IMR-90 (cell line): Measurements from ENCODE around the gene GTF2F1. TPM values are rescaled to one million over a fixed set of nuclear protein-coding genes. Genes with fewer than 3 reads are reported as not detected.

Experiments
- ATAC-seq: fragments of 200-7000 bp; cut with Tn5 transposase; 2 replicates; pipeline ENCODE4 v1.9.1; 2020; ENCODE audit warnings: low read depth, mild to moderate bottlenecking, moderate library complexity
- BruUV-seq: library from RNA; stranded (reverse); fragments of 400-500 nt; replicated peaks from 2 replicates; lab custom pipeline; 2021; lab: Mats Ljungman, UMichigan
- CTCF ChIA-PET: fragments of 300-600 bp; formaldehyde crosslinking; extraction: SDS; loops from one replicate; lab custom pipeline; 2021; ENCODE audit warnings: antibody characterized with exemption; lab: Yijun Ruan, JAX
- POLR2A ChIA-PET: fragments of 300-600 bp; sonication (Branson Sonifier 250); formaldehyde crosslinking; loops from one replicate; lab custom pipeline; 2022; ENCODE audit warnings: antibody characterized with exemption; ENCODE audit not compliant: unreplicated experiment; lab: Charles Lee
- DNase-seq: peaks from one replicate; pipeline ENCODE4 v3.0.0; 2013
- H2AFZ ChIP-seq: replicated peaks from 2 replicates; pipeline ENCODE3; 2013; ENCODE audit warnings: low read length, mild to moderate bottlenecking; ENCODE audit not compliant: poor library complexity
- H2AK5ac ChIP-seq: 2 replicates; pipeline ENCODE4 v1.6.1; 2013; ENCODE audit warnings: low read depth, low read length, inconsistent platforms
- H2AK9ac ChIP-seq: replicated peaks from 2 replicates; pipeline ENCODE3; 2013; ENCODE audit warnings: mild to moderate bottlenecking, low read depth, low read length, moderate library complexity; ENCODE audit not compliant: poor library complexity
- H2BK120ac ChIP-seq: 2 replicates; pipeline ENCODE4 v1.6.1; 2013; ENCODE audit warnings: low read depth, low read length, inconsistent platforms
- H2BK15ac ChIP-seq: 3 replicates; pipeline ENCODE4 v1.6.1; 2013; ENCODE audit warnings: low read depth, low read length, inconsistent platforms
- H2BK20ac ChIP-seq: 2 replicates; pipeline ENCODE4 v1.6.1; 2013; ENCODE audit warnings: low read depth, mild to moderate bottlenecking, inconsistent platforms, low read length, moderate library complexity
- H2BK5ac ChIP-seq: 2 replicates; pipeline ENCODE4 v1.6.1; 2013; ENCODE audit warnings: mild to moderate bottlenecking, low read depth, low read length, inconsistent platforms; ENCODE audit not compliant: poor library complexity, severe bottlenecking
- H3K14ac ChIP-seq: replicated peaks from 2 replicates; pipeline ENCODE4 v1.6.1; 2013; ENCODE audit warnings: low read depth, low read length, inconsistent platforms
- H3K18ac ChIP-seq: 2 replicates; pipeline ENCODE4 v1.6.1; 2013; ENCODE audit warnings: low read depth, low read length, control low read depth
- H3K23ac ChIP-seq: 2 replicates; pipeline ENCODE4 v1.6.1; 2013; ENCODE audit warnings: low read depth, low read length, inconsistent platforms
- H3K27ac ChIP-seq: 2 replicates; pipeline ENCODE4 v1.5.1; 2013; ENCODE audit warnings: mild to moderate bottlenecking, control low read depth, low read length; ENCODE audit not compliant: insufficient read depth
- H3K27me3 ChIP-seq: 2 replicates; pipeline ENCODE4 v1.6.1; 2013; ENCODE audit warnings: low read length; ENCODE audit not compliant: control insufficient read depth, insufficient read depth
- H3K36me3 ChIP-seq: 2 replicates; pipeline ENCODE4 v1.6.1; 2013; ENCODE audit warnings: low read length, mixed read lengths; ENCODE audit not compliant: control insufficient read depth, insufficient read depth
- H3K4ac ChIP-seq: 2 replicates; pipeline ENCODE4 v1.6.1; 2013; ENCODE audit warnings: low read depth, low read length, inconsistent platforms
- H3K4me1 ChIP-seq: 2 replicates; pipeline ENCODE4 v1.6.1; 2013; ENCODE audit warnings: low read length, mixed read lengths; ENCODE audit not compliant: control insufficient read depth, insufficient read depth
- H3K4me2 ChIP-seq: 2 replicates; pipeline ENCODE4 v1.6.1; 2013; ENCODE audit warnings: low read depth, mild to moderate bottlenecking, control low read depth, low read length, moderate library complexity
- H3K4me3 ChIP-seq: 2 replicates; pipeline ENCODE4 v1.5.1; 2013; ENCODE audit warnings: low read depth, mild to moderate bottlenecking, control low read depth, low read length, moderate library complexity; ENCODE audit not compliant: insufficient read depth
- H3K56ac ChIP-seq: 2 replicates; pipeline ENCODE4 v1.6.1; 2013; ENCODE audit warnings: low read length, inconsistent platforms; ENCODE audit not compliant: insufficient read depth; ENCODE audit errors: extremely low read depth
- H3K79me1 ChIP-seq, 2 experiments: 2 replicates each; pipeline ENCODE4 v1.6.1; 2013; ENCODE audit warnings: low read length in 2 of 2, inconsistent platforms in 1 of 2, low read depth in 1 of 2
- H3K9ac ChIP-seq: 2 replicates; pipeline ENCODE4 v1.6.1; 2013; ENCODE audit warnings: low read depth, low read length, control low read depth
- H3K9me1 ChIP-seq: 2 replicates; pipeline ENCODE4 v1.6.1; 2013; ENCODE audit warnings: low read length, inconsistent platforms; ENCODE audit not compliant: insufficient read depth
- H3K9me3 ChIP-seq: 2 replicates; pipeline ENCODE4 v1.6.1; 2013; ENCODE audit warnings: low read length; ENCODE audit not compliant: control insufficient read depth, insufficient read depth
- H4K20me1 ChIP-seq: 2 replicates; pipeline ENCODE4 v1.6.1; 2013; ENCODE audit warnings: low read length, inconsistent platforms; ENCODE audit not compliant: insufficient read depth
- H4K5ac ChIP-seq: 2 replicates; pipeline ENCODE4 v1.6.1; 2013; ENCODE audit warnings: mild to moderate bottlenecking, low read depth, low read length, control low read depth
- H4K8ac ChIP-seq, 2 experiments: 2 replicates each; pipeline ENCODE4 v1.6.1; 2013; ENCODE audit warnings: low read depth in 2 of 2, low read length in 2 of 2, control low read depth in 1 of 2, inconsistent platforms in 1 of 2
- H4K91ac ChIP-seq: 2 replicates; pipeline ENCODE4 v1.6.1; 2013; ENCODE audit warnings: low read depth, low read length, inconsistent platforms; ENCODE audit not compliant: insufficient read depth
- CHD1 ChIP-seq: IDR thresholded peaks from 2 replicates; pipeline ENCODE4 v1.6.1; 2012; ENCODE audit warnings: low read depth, low read length, improper control_type of control experiment
- RFX5 ChIP-seq: IDR thresholded peaks from 2 replicates; pipeline ENCODE4 v1.8.0; 2012; ENCODE audit warnings: low read depth, mild to moderate bottlenecking, low read length, moderate library complexity
- WGBS, 2 experiments: methylation state at CpG; one replicate each; pipeline versions ENCODE4 v1.1.5 to v1.1.7; 2013; ENCODE audit warnings: missing lambda C conversion rate in 2 of 2; ENCODE audit not compliant: insufficient read length in 1 of 2; ENCODE audit errors: extremely low coverage in 2 of 2; 5-methylcytosine and 5-hydroxymethylcytosine counted together
- dilution Hi-C: fragments of 300-500 bp; cut with HindIII; formaldehyde crosslinking; loops from one replicate; pipeline ENCODE4 v1.14.3; 2018; ENCODE audit warnings: low sequenced_read_pairs; ENCODE audit not compliant: unreplicated experiment
- in situ Hi-C: fragments of 300-500 bp; cut with MboI; formaldehyde crosslinking; loops from 3 replicates; pipeline ENCODE4 v1.14.3; 2019; ENCODE audit warnings: low sequenced_read_pairs, inconsistent platforms, mixed read lengths
- intact Hi-C: fragments of 100-400 bp; cut with micrococcal nuclease; formaldehyde crosslinking; loops from 2 replicates; pipeline ENCODE4 v1.10.0; 2022
- polyA plus RNA-seq, 3 experiments: library from polyadenylated mRNA; depleted of rRNA; stranded (reverse); fragments of >200 nt; gene quantifications; 2 replicates each; pipeline ENCODE4 v1.2.3, GENCODE V29; 2012; ENCODE audit warnings: low replicate concordance in 1 of 3
- total RNA-seq: library from RNA; depleted of rRNA; stranded (reverse); fragments of >200 nt; gene quantifications from 2 replicates; pipeline ENCODE4 v1.2.3, GENCODE V29; 2012

Gene GTF2F1
- total and polyA plus RNA-seq, 2 of the 4 experiments (the other 2 are of a cell fraction): 43.7 to 51.4 TPM

DNA sequence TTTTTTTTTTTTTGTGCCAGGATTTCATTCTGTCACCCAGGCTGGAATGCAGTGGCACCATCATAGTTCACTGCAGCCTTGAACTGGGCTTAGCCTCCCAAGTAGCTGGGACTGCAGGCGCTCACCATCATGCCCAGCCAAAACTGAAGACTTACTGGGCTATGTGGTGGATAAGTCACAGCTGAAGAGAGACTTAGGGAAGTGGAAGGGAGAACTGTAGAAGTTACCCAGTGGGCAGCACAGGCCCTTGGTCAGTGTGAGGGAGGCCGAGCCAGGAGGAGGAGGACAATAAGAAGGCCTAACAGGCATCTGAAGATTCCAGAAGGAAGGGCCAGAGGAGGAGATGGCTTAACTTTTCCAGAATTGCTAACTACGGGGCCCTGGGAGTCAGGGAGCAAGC is 13.2 kb downstream of the GTF2F1 start:
- dilution Hi-C loops (no loop called here), intact Hi-C loops (no loop called here), in situ Hi-C loops (no loop called here)
- Histone ChIP-seq H2AK9ac (no peak overlapping the region), H3K9me1 (no peaks in the 10 kb centered on the region), H3K14ac (no peak overlapping the region), H4K91ac (no peak overlapping the region), H3K4me2 (no peak overlapping the region), H2BK120ac (no peak overlapping the region), H3K36me3 (peaks cover 46% of the 10 kb centered on the region), H4K8ac (no peak overlapping the region), H3K27ac (no peak overlapping the region), H2AK5ac (no peak overlapping the region), H3K23ac (no peak overlapping the region), H4K20me1 (no peaks in the 10 kb centered on the region), H3K4me3 (no peak overlapping the region), H3K4me1 (peaks cover 5% of the 10 kb centered on the region), H3K9me3 (peaks cover 7% of the 10 kb centered on the region; the same call in 1 of the 2 replicates), H3K79me1 (peaks cover 0 to 3% of the 10 kb centered on the region in 2 experiments; a peak in 2 of 4 replicates), H3K9ac (no peak overlapping the region), H3K4ac (no peak overlapping the region), H3K27me3 (no peaks in the 10 kb centered on the region), H2AFZ (no peak overlapping the region), H2BK20ac (no peak overlapping the region), H2BK5ac (no peak overlapping the region), H4K5ac (no peak overlapping the region), H3K56ac (no peak overlapping the region), H3K18ac (no peak overlapping the region), H2BK15ac (no peak overlapping the region)
- no peak for DNase-seq
- BruUV-seq: no TSS peak
- ChIA-PET CTCF (no interaction called here), POLR2A (no interaction called here)
- WGBS, 2 experiments: 100% methylated on average over 1 of the region's 3 CpGs; no CpG with 5 or more reads in 1 of the 2 experiments
- ATAC-seq: no peak
- TF ChIP-seq RFX5 (no peak), CHD1 (no peak)
